BJ (cell line): ENCODE data around the gene TBKBP1. TPM values are rescaled to one million over a fixed set of nuclear protein-coding genes. Genes with fewer than 3 reads are reported as not detected.

Experiments used
- CTCF ChIA-PET: fragments of 350-600 bp; formaldehyde crosslinking; extraction: SDS; loops from one replicate; lab custom pipeline; 2021; ENCODE audit warnings: antibody characterized with exemption, inconsistent platforms; lab: Yijun Ruan, JAX
- POLR2A ChIA-PET: fragments of 300-600 bp; sonication (Branson Sonifier 250); formaldehyde crosslinking; extraction: SDS; loops from one replicate; lab custom pipeline; 2021; ENCODE audit warnings: antibody characterized with exemption; lab: Charles Lee
- DNase-seq: peaks from one replicate; pipeline ENCODE4 v3.0.0-alpha.2; 2011; ENCODE audit warnings: low read depth
- H3K27me3 ChIP-seq: 2 replicates; pipeline ENCODE4 v1.6.0; 2011; ENCODE audit warnings: low read length; ENCODE audit not compliant: control insufficient read depth, insufficient read depth
- H3K36me3 ChIP-seq: 2 replicates; pipeline ENCODE4 v1.5.1; 2011; ENCODE audit warnings: low read length; ENCODE audit not compliant: control insufficient read depth, insufficient read depth
- H3K4me3 ChIP-seq: 2 replicates; pipeline ENCODE4 v1.5.1; 2011; ENCODE audit warnings: low read depth, mild to moderate bottlenecking, control low read depth, low read length
- CTCF ChIP-seq: IDR thresholded peaks from 2 replicates; pipeline ENCODE4 v1.5.1; 2011; ENCODE audit warnings: low read depth, mild to moderate bottlenecking, control low read depth, inconsistent platforms, low read length, moderate library complexity; ENCODE audit not compliant: insufficient read depth
- polyA plus RNA-seq: library from polyadenylated mRNA; depleted of rRNA; stranded (reverse); fragments of >200 nt; gene quantifications from 2 replicates; pipeline ENCODE4 v1.2.3, GENCODE V29; 2011

Gene TBKBP1
- polyA plus RNA-seq, 1 experiment, result 7.3 TPM

DNA sequence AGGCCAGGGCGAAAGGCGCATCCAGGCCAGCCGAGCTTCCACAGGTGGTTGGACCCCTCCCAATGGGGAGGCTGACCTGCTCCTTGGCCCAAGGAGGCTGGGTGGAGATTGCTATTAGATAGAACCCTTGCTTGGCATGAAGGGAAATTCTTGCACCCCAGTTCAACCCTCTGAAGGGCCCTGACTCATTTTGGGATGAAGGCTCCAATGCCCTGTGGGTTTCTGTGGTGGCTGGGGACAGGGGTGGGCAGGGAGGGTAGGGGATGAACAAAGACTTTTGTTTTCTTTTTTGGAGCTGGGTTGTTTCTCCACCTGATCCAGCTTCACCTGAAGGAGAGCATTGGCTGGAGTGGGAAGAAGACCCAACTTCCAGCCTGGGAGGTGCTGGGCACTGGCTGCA is 22.4 kb downstream of the TBKBP1 start:
- Histone ChIP-seq H3K36me3 (no peaks in the 10 kb centered on the region), H3K4me3 (no peak overlapping the region), H3K27me3 (peaks cover 36% of the 10 kb centered on the region)
- DNase-seq, result no peak
- ChIA-PET POLR2A (no interaction called here), CTCF (no interaction called here)
- no peak for TF ChIP-seq CTCF

GRCh38 chr17:47717261-47717697 is 23.3 kb downstream of the TBKBP1 start:
- Histone ChIP-seq H3K4me3 (no peak overlapping the region), H3K27me3 (peaks cover 45% of the 10 kb centered on the region), H3K36me3 (no peaks in the 10 kb centered on the region)
- POLR2A ChIA-PET, result no interaction called here
- TF ChIP-seq CTCF, result peak; percentile 43
- CTCF ChIA-PET, result interaction anchor here (0.9 to 2.4 kb wide), 4 partner anchors 13 to 93 kb away, joined by 3 to 16 read pairs (median 4); no protein-coding TSS in a partner anchor
- no peak for DNase-seq

DNA sequence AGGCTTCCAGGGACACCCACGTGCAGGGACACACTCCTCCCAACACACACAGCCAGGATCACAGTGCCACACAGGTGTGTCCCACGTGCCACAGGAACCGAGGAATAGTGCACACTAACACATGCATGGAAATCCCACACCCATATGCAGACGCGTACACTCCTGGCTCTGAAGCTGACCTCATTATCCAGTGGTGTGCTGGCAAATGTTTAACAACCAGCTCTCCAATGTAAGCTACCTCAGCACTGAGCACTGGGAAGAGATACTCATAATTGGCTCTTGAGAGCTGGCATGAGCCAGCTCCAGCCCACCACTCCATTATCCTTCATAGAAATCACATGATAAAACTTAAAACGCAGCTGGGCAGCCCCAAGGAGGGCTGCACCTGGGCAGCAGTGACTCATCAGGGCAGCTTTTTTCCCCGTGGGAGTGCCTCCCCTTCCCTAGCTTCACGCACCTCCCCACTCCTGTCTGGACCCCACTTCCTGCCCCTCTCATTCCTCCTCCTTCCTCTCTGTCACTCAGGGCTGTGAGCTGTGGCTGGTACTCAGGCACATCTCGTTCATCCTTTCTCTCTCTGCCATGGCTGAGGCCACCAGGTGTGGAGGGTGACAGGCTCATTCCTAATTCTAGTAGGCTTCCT is 24.1 kb downstream of the TBKBP1 start:
- CTCF ChIA-PET, result interaction anchor here (0.7 to 2.4 kb wide), 11 partner anchors 9 to 92 kb away, joined by 3 to 16 read pairs (median 4); partner anchors contain the start of gene TBX21
- no peak overlapping the region for H3K4me3 ChIP-seq
- POLR2A ChIA-PET, result no interaction called here
- no peaks in the 10 kb centered on the region for H3K36me3 ChIP-seq
- H3K27me3 ChIP-seq, result peaks cover 42% of the 10 kb centered on the region
- DNase-seq, result no peak
- TF ChIP-seq CTCF, result no peak

- H3K36me3 ChIP-seq, result no peaks in the 10 kb centered on the region
- peaks cover 39% of the 10 kb centered on the region for H3K27me3 ChIP-seq
- ChIA-PET POLR2A (interaction anchor here (0.5 kb wide), 1 partner anchor 25 kb away, joined by 3 read pairs; no protein-coding TSS in a partner anchor), CTCF (interaction anchor here (0.7 to 2.4 kb wide), 11 partner anchors 9 to 71 kb away, joined by 3 to 16 read pairs (median 4); partner anchors contain the start of gene TBX21)
- no peak for TF ChIP-seq CTCF
- DNase-seq, result no peak
- no peak overlapping the region for H3K4me3 ChIP-seq
Measured at GRCh38 chr17:47718634-47719405, 24.9 kb downstream of the TBKBP1 start.
